ACHN (cell line): ENCODE data around the gene CRYZ.
"Not testable (repeated sequence)": the region's sequence is repeated elsewhere in the genome, so short reads cannot be mapped to it uniquely, and the experiment has no call there.

Experiments used
- DNase-seq: peaks from one replicate; pipeline ENCODE4 v3.0.0-alpha.2; 2015
- in situ Hi-C: cut with HindIII; loops from 2 replicates; pipeline ENCODE4 v1.10.0; 2017; ENCODE audit warnings: low sequenced_read_pairs, low pct_ligation_motif_present, low pct_unique_long_range_greater_than_20kb

CRYZ gene

GRCh38 chr1:74732960-74733603, at the start of gene CRYZ, which contains the start of gene TYW3:
TSS of gene CRYZ (minus strand) at chr1:74733050. CDS start at chr1:74724821, 8,229 bp downstream.
TSS of gene TYW3 (plus strand) at chr1:74733152. CDS start at chr1:74733245, 93 bp downstream.
- DNase-seq: peak; percentile 93
- in situ Hi-C loops: no loop called here

GRCh38 chr1:74780594-74780993, 47.7 kb upstream of the CRYZ start:
- DNase-seq: no peak
- in situ Hi-C loops: no loop called here

GRCh38 chr1:74779750-74780149, 46.9 kb upstream of the CRYZ start:
- no peak for DNase-seq
- in situ Hi-C loops: no loop called here

- in situ Hi-C loops: no loop called here
- DNase-seq: no peak
Observed at GRCh38 chr1:74777525-74777924, 44.7 kb upstream of the CRYZ start.

- no peak for DNase-seq
- in situ Hi-C loops: no loop called here
Observed at GRCh38 chr1:74775735-74776134, 42.9 kb upstream of the CRYZ start.

- DNase-seq: no peak
- in situ Hi-C loops: no loop called here
Observed at GRCh38 chr1:74773582-74773981, 40.7 kb upstream of the CRYZ start.

- DNase-seq: no peak
- in situ Hi-C loops: no loop called here
Observed at GRCh38 chr1:74772945-74773344, 40.1 kb upstream of the CRYZ start.

- peak; percentile 64 for DNase-seq
- in situ Hi-C loops: no loop called here
Observed at GRCh38 chr1:74771913-74772515, 39.2 kb upstream of the CRYZ start.

GRCh38 chr1:74767490-74767889, 34.6 kb upstream of the CRYZ start:
- peak; percentile 45 for DNase-seq
- in situ Hi-C loops: no loop called here

GRCh38 chr1:74766579-74766978, 33.7 kb upstream of the CRYZ start:
- no peak for DNase-seq

GRCh38 chr1:74763807-74764206, 31.0 kb upstream of the CRYZ start:
- in situ Hi-C loops: no loop called here
- no peak for DNase-seq

More at GRCh38 chr1:74766579-74766978, 33.7 kb upstream of the CRYZ start:
- in situ Hi-C loops: no loop called here

- in situ Hi-C loops, DNase-seq: not testable (repeated sequence)
Observed at GRCh38 chr1:74756650-74757049, 23.8 kb upstream of the CRYZ start.

- in situ Hi-C loops: no loop called here
Observed at GRCh38 chr1:74755475-74755874, 22.6 kb upstream of the CRYZ start.

GRCh38 chr1:74753104-74753503, 20.3 kb upstream of the CRYZ start:
- DNase-seq: no peak
- in situ Hi-C loops: no loop called here

More at GRCh38 chr1:74755475-74755874, 22.6 kb upstream of the CRYZ start:
- DNase-seq: no peak

- no peak for DNase-seq
- in situ Hi-C loops: no loop called here
Observed at GRCh38 chr1:74748960-74749359, 16.1 kb upstream of the CRYZ start.

- in situ Hi-C loops, DNase-seq: not testable (repeated sequence)
Observed at GRCh38 chr1:74745247-74745646, 12.4 kb upstream of the CRYZ start.

GRCh38 chr1:74740307-74740980, 7.6 kb upstream of the CRYZ start:
- in situ Hi-C loops: not testable (repeated sequence)

GRCh38 chr1:74737333-74737732, 4.5 kb upstream of the CRYZ start:
- in situ Hi-C loops: no loop called here
- no peak for DNase-seq

More at GRCh38 chr1:74740307-74740980, 7.6 kb upstream of the CRYZ start:
- not testable (repeated sequence) for DNase-seq

GRCh38 chr1:74733604-74734484, 994 bp upstream of the CRYZ start:
- peak; percentile 76 for DNase-seq
- in situ Hi-C loops: no loop called here
